Measurements from ENCODE around the gene PRSS3. TPM values are rescaled to one million over a fixed set of nuclear protein-coding genes. Genes with fewer than 3 reads are reported as not detected.

Gene PRSS3
- total and polyA plus RNA-seq, 9 of the 15 experiments (the other 6 are each of a cell fraction or from before 2014, with no cell fraction given): 0.35 to 0.42 TPM; not detected in 7

- TF ChIP-seq TSHZ1 (CRISPR knock-in tag; IDR thresholded peaks at IDR 0.05): no peak
- no peak for TF ChIP-seq ELF4 (CRISPR knock-in tag; IDR thresholded peaks at IDR 0.05)
- no peak for TF ChIP-seq ZNF444 (CRISPR knock-in tag; IDR thresholded peaks at IDR 0.05)
- no peak for TF ChIP-seq TRIM28 (IDR thresholded peaks at IDR 0.05)
- TF ChIP-seq EP400 (IDR thresholded peaks at IDR 0.05): no peak
- TF ChIP-seq POLR3A (IDR thresholded peaks at IDR 0.05; ENCODE audit: borderline replicate concordance, extremely low read depth, insufficient read depth, insufficient read length): no peak
- TF ChIP-seq ZNF165 (CRISPR knock-in tag; IDR thresholded peaks at IDR 0.05; ENCODE audit: borderline replicate concordance): no peak
- TF ChIP-seq ETV1 (tag; conservative IDR thresholded peaks at IDR 0.05; ENCODE audit: low read depth): no peak
- no peak for TF ChIP-seq MED1 (CRISPR knock-in tag; IDR thresholded peaks at IDR 0.05; ENCODE audit: borderline replicate concordance)
- no peak for TF ChIP-seq CREB3L1 (IDR thresholded peaks at IDR 0.05; ENCODE audit: borderline replicate concordance, low read depth)
These were observed 45.0 kb upstream of the PRSS3 start (continued) for GRCh38 chr9:33750307-33750838.
